ENCODE data around the gene IL1RL1. TPM values are rescaled to one million over a fixed set of nuclear protein-coding genes. Genes with fewer than 3 reads are reported as not detected.

The IL1RL1 gene
- total RNA-seq, 1 donor from 2014 or later = 0.27 TPM

DNA sequence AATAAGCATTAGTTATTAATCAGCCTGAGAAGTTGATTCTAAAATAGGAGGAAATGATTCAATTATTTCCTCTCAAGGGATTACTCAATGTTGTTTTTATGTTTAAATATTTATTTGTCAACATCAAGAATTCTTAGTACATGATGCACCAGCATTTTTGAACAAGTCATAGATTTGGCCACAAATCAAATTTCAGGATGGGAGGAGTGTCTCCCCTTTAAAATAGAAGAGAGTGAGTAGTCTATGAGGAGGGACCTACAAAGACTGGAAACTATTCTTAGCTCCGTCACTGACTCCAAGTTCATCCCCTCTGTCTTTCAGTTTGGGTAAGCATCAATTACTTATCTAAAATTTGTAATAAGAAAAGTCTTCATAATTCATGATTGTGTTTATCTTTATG, 25.6 kb downstream of the IL1RL1 start:
- no peak for FAIRE-seq

DNA sequence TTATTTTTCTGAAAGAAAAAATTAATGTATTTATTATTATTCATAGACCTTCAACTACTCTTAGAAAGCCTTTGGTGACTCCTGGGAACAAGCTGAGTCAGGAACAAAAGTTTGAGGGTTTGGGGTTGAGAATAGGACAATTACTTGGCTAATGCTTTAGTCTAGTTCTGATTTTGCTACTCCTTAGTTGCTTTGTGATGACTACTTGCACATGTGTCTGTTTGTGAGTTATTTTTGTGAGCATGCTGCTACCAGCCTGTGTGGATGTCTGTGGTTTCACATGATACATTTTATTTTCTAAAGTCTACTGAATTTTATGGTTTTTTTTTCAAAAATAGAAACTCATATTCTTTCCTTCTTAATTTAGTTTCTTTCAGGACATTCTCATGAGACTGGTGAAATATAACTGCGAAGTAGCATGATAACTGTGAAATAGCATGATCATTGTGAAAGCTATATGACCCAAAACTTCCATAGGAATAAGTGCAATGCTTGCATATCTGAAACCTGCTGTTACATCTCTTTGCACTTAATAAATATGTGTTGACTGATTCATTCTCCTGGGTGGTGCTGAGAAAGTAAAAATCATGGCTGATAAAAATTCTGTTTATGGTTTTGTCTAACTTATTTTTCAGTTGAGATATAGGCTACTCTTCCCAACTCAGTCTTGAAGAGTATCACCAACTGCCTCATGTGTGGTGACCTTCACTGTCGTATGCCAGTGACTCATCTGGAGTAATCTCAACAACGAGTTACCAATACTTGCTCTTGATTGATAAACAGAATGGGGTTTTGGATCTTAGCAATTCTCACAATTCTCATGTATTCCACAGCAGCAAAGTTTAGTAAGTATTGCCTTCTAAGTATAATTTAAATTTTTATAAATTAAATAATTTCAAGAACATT, 26.4 kb downstream of the IL1RL1 start:
- Histone ChIP-seq H3K4me2 (ENCODE audit: low read length) (no peak overlapping the region), H3K4me1 (ENCODE audit: insufficient read depth, low read length) (peaks cover 10% of the 10 kb centered on the region), H3K27me3 (ENCODE audit: insufficient read depth, low read length) (no peaks in the 10 kb centered on the region), H3K9me3 (ENCODE audit: insufficient read depth, low read depth, low read length) (no peaks in the 10 kb centered on the region), H3K27ac (ENCODE audit: low read depth, low read length) (no peak overlapping the region), H4K20me1 (ENCODE audit: insufficient read depth, low read length) (no peaks in the 10 kb centered on the region), H2AFZ (ENCODE audit: low read depth, low read length) (no peak overlapping the region), H3K79me2 (ENCODE audit: insufficient read depth, low read length) (no peaks in the 10 kb centered on the region), H3K9ac (ENCODE audit: low read length) (no peak overlapping the region), H3K4me3 (ENCODE audit: insufficient read depth, low read depth, low read length) (no peak overlapping the region), H3K36me3 (ENCODE audit: insufficient read depth, low read length) (no peaks in the 10 kb centered on the region)
- no peak for DNase-seq (ENCODE audit: low read depth)
- H3K9me3 Mint-ChIP-seq (ENCODE audit: unreplicated experiment) = no peaks in the 10 kb centered on the region
- H3K27ac Mint-ChIP-seq (ENCODE audit: unreplicated experiment) = no peak overlapping the region
- no peaks in the 10 kb centered on the region for H3K27me3 Mint-ChIP-seq (ENCODE audit: low read depth, unreplicated experiment)
- no peak overlapping the region for H3K4me3 Mint-ChIP-seq (ENCODE audit: unreplicated experiment)
- H3K36me3 Mint-ChIP-seq (ENCODE audit: low read depth, unreplicated experiment) = no peaks in the 10 kb centered on the region
- TF ChIP-seq, protein P1, sequence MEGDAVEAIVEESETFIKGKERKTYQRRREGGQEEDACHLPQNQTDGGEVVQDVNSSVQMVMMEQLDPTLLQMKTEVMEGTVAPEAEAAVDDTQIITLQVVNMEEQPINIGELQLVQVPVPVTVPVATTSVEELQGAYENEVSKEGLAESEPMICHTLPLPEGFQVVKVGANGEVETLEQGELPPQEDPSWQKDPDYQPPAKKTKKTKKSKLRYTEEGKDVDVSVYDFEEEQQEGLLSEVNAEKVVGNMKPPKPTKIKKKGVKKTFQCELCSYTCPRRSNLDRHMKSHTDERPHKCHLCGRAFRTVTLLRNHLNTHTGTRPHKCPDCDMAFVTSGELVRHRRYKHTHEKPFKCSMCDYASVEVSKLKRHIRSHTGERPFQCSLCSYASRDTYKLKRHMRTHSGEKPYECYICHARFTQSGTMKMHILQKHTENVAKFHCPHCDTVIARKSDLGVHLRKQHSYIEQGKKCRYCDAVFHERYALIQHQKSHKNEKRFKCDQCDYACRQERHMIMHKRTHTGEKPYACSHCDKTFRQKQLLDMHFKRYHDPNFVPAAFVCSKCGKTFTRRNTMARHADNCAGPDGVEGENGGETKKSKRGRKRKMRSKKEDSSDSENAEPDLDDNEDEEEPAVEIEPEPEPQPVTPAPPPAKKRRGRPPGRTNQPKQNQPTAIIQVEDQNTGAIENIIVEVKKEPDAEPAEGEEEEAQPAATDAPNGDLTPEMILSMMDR (IDR thresholded peaks at IDR 0.05; ENCODE audit: insufficient read depth, low read depth, low read length) = no peak
- no peak for TF ChIP-seq EZH2 (IDR thresholded peaks at IDR 0.05; ENCODE audit: insufficient read depth, low read length)
- FAIRE-seq = no peak
- H3K4me1 Mint-ChIP-seq (ENCODE audit: low read depth, unreplicated experiment) = no peaks in the 10 kb centered on the region

More for the DNA sequence above, 25.6 kb downstream of the IL1RL1 start:
- H3K9me3 ChIP-seq (ENCODE audit: insufficient read depth, low read depth, low read length) = no peaks in the 10 kb centered on the region
- H2AFZ ChIP-seq (ENCODE audit: low read depth, low read length) = no peak overlapping the region
- no peaks in the 10 kb centered on the region for H3K36me3 ChIP-seq (ENCODE audit: insufficient read depth, low read length)
- H3K27ac ChIP-seq (ENCODE audit: low read depth, low read length) = no peak overlapping the region
- H3K27ac Mint-ChIP-seq (ENCODE audit: unreplicated experiment) = no peak overlapping the region
- no peak overlapping the region for H3K4me3 Mint-ChIP-seq (ENCODE audit: unreplicated experiment)
- H3K36me3 Mint-ChIP-seq (ENCODE audit: low read depth, unreplicated experiment) = no peaks in the 10 kb centered on the region
- no peaks in the 10 kb centered on the region for H3K79me2 ChIP-seq (ENCODE audit: insufficient read depth, low read length)
- DNase-seq (ENCODE audit: low read depth) = no peak
- no peak overlapping the region for H3K9ac ChIP-seq (ENCODE audit: low read length)
- no peaks in the 10 kb centered on the region for H3K27me3 Mint-ChIP-seq (ENCODE audit: low read depth, unreplicated experiment)
- H3K4me3 ChIP-seq (ENCODE audit: insufficient read depth, low read depth, low read length) = no peak overlapping the region
- H3K4me1 ChIP-seq (ENCODE audit: insufficient read depth, low read length) = peaks cover 10% of the 10 kb centered on the region
- no peaks in the 10 kb centered on the region for H4K20me1 ChIP-seq (ENCODE audit: insufficient read depth, low read length)
- H3K27me3 ChIP-seq (ENCODE audit: insufficient read depth, low read length) = no peaks in the 10 kb centered on the region
- H3K9me3 Mint-ChIP-seq (ENCODE audit: unreplicated experiment) = no peaks in the 10 kb centered on the region
- no peaks in the 10 kb centered on the region for H3K4me1 Mint-ChIP-seq (ENCODE audit: low read depth, unreplicated experiment)
- TF ChIP-seq EZH2 (IDR thresholded peaks at IDR 0.05; ENCODE audit: insufficient read depth, low read length) = no peak
- TF ChIP-seq, protein P1 (IDR thresholded peaks at IDR 0.05; ENCODE audit: insufficient read depth, low read depth, low read length) = no peak
- peak overlapping the region; percentile 65 for H3K4me2 ChIP-seq (ENCODE audit: low read length)

DNA sequence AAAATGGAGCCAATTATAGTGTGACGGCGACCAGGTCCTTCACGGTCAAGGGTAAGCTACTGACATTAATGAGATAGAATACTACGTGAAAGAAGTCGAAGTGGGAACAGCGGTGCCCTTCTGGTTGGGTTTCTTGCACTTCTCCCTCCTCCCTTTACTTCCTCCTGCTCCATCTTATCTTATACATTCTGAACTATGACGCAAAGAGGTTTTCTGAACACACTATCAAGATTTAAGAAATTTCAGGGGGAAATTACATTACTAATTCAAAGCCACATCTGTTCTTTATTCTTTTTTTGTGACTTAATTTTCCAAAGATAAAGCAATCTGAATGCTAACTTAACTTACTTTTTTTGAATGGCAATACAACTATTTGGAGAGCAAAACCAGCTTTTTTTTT, 29.4 kb downstream of the IL1RL1 start:
- Histone ChIP-seq H2AFZ (ENCODE audit: low read depth, low read length) (no peak overlapping the region), H3K36me3 (ENCODE audit: insufficient read depth, low read length) (no peaks in the 10 kb centered on the region), H3K4me3 (ENCODE audit: insufficient read depth, low read depth, low read length) (no peak overlapping the region), H3K9me3 (ENCODE audit: insufficient read depth, low read depth, low read length) (no peaks in the 10 kb centered on the region), H3K27ac (ENCODE audit: low read depth, low read length) (no peak overlapping the region), H3K9ac (ENCODE audit: low read length) (no peak overlapping the region), H4K20me1 (ENCODE audit: insufficient read depth, low read length) (no peaks in the 10 kb centered on the region), H3K4me2 (ENCODE audit: low read length) (no peak overlapping the region), H3K4me1 (ENCODE audit: insufficient read depth, low read length) (peaks cover 9% of the 10 kb centered on the region), H3K79me2 (ENCODE audit: insufficient read depth, low read length) (no peaks in the 10 kb centered on the region), H3K27me3 (ENCODE audit: insufficient read depth, low read length) (peaks cover 8% of the 10 kb centered on the region)
- Mint-ChIP-seq H3K4me1 (ENCODE audit: low read depth, unreplicated experiment) (no peaks in the 10 kb centered on the region), H3K36me3 (ENCODE audit: low read depth, unreplicated experiment) (no peaks in the 10 kb centered on the region), H3K27ac (ENCODE audit: unreplicated experiment) (no peak overlapping the region), H3K4me3 (ENCODE audit: unreplicated experiment) (no peak overlapping the region), H3K27me3 (ENCODE audit: low read depth, unreplicated experiment) (no peaks in the 10 kb centered on the region), H3K9me3 (ENCODE audit: unreplicated experiment) (no peaks in the 10 kb centered on the region)
- FAIRE-seq (no peak), DNase-seq (ENCODE audit: low read depth) (no peak)
- TF ChIP-seq, protein P1 (IDR thresholded peaks at IDR 0.05; ENCODE audit: insufficient read depth, low read depth, low read length) = no peak
- no peak for TF ChIP-seq EZH2 (IDR thresholded peaks at IDR 0.05; ENCODE audit: insufficient read depth, low read length)
